Non-pigmented ciliary epithelial cell (primary cell): Measurements from ENCODE around the gene TENM4.

ENCODE experiments used
- DNase-seq: peaks from one replicate; pipeline ENCODE4 v3.0.0-alpha.2; 2010; ENCODE audit warnings: low read depth

Gene TENM4

GRCh38 chr11:78657968-78658839 lies 782.6 kb downstream of the TENM4 start:
- no peak for DNase-seq

- no peak for DNase-seq
Measured at GRCh38 chr11:78657441-78657840, 783.4 kb downstream of the TENM4 start.

GRCh38 chr11:78656984-78657383 lies 783.8 kb downstream of the TENM4 start:
- no peak for DNase-seq

- no peak for DNase-seq
Measured at GRCh38 chr11:78656327-78656726, 784.5 kb downstream of the TENM4 start.

GRCh38 chr11:78655561-78655960 lies 785.3 kb downstream of the TENM4 start:
- DNase-seq: no peak

GRCh38 chr11:78654866-78655265 lies 786.0 kb downstream of the TENM4 start:
- no peak for DNase-seq

GRCh38 chr11:78654071-78654470 lies 786.8 kb downstream of the TENM4 start:
- DNase-seq: no peak

GRCh38 chr11:78653294-78653909 lies 787.4 kb downstream of the TENM4 start:
- no peak for DNase-seq

- no peak for DNase-seq
Measured at GRCh38 chr11:78652843-78653239, 788.0 kb downstream of the TENM4 start.

GRCh38 chr11:78651923-78652842 lies 788.6 kb downstream of the TENM4 start:
- no peak for DNase-seq

- no peak for DNase-seq
Measured at GRCh38 chr11:78651136-78651775, 789.6 kb downstream of the TENM4 start.

GRCh38 chr11:78649361-78650215 lies 791.2 kb downstream of the TENM4 start:
- DNase-seq: no peak

GRCh38 chr11:78647986-78648875 lies 792.6 kb downstream of the TENM4 start:
- DNase-seq: no peak

GRCh38 chr11:78647266-78647915 lies 793.4 kb downstream of the TENM4 start:
- no peak for DNase-seq

- DNase-seq: no peak
Measured at GRCh38 chr11:78646564-78647185, 794.2 kb downstream of the TENM4 start.

- DNase-seq: no peak
Measured at GRCh38 chr11:78645226-78646202, 795.3 kb downstream of the TENM4 start.

- no peak for DNase-seq
Measured at GRCh38 chr11:78643676-78644056, 797.2 kb downstream of the TENM4 start.
